B cell (primary cell): Measurements from ENCODE around the gene GAK. TPM values are rescaled to one million over a fixed set of nuclear protein-coding genes. Genes with fewer than 3 reads are reported as not detected.

Experiments
- ATAC-seq: fragments of 200-7000 bp; cut with Tn5 transposase; one replicate; pipeline ENCODE4 v1.10.0; 2021; ENCODE audit warnings: low read depth, mild to moderate bottlenecking, moderate number of reproducible peaks, moderate library complexity
- CTCF ChIA-PET: fragments of 350-600 bp; sonication (Branson Sonifier 250); formaldehyde crosslinking; loops from one replicate; lab custom pipeline; 2021; ENCODE audit warnings: antibody characterized with exemption, inconsistent platforms; lab: Charles Lee
- POLR2A ChIA-PET: fragments of 350-600 bp; sonication (Branson Sonifier 250); formaldehyde crosslinking; loops from one replicate; lab custom pipeline; 2021; ENCODE audit warnings: antibody characterized with exemption; lab: Charles Lee
- DNase-seq: peaks from one replicate; pipeline ENCODE4 v3.0.0; 2013
- H2AFZ ChIP-seq: 2 replicates; pipeline ENCODE4 v1.6.1; 2012; ENCODE audit warnings: mild to moderate bottlenecking, low read depth, low read length; ENCODE audit not compliant: insufficient read depth, poor library complexity, severe bottlenecking
- H3K27ac ChIP-seq, 2 donors: 1 replicate in 1 of 2; 2 replicates in 1 of 2; pipeline ENCODE4 v1.5.1; 2012 to 2013; ENCODE audit warnings: low read length in 2 of 2, mild to moderate bottlenecking in 2 of 2, moderate library complexity in 1 of 2
- H3K27me3 ChIP-seq, 4 experiments: fragments of 200-600 bp in 1 of 4; sonication (generic) in 1 of 4; replicated peaks in 1 of 4; 1 replicate in 2 of 4; 2 replicates in 2 of 4; pipeline versions ENCODE4 v1.6.1 to v1.7.0; 2013 to 2016; ENCODE audit warnings: low read length in 3 of 4, mild to moderate bottlenecking in 2 of 4, mixed read lengths in 1 of 4, moderate library complexity in 1 of 4; ENCODE audit not compliant: insufficient read depth in 4 of 4, control insufficient read depth in 3 of 4; ENCODE audit errors: control extremely low read depth in 1 of 4
- H3K36me3 ChIP-seq, 2 experiments: replicated peaks in 1 of 2; 1 replicate in 1 of 2; 2 replicates in 1 of 2; pipeline versions ENCODE4 v1.6.1 to v1.7.1; 2013; ENCODE audit warnings: low read length in 1 of 2; ENCODE audit not compliant: insufficient read depth in 2 of 2, control insufficient read depth in 1 of 2; ENCODE audit errors: control extremely low read depth in 1 of 2, extremely low read depth in 1 of 2
- H3K4me1 ChIP-seq, 2 donors: fragments of 200-600 bp in 1 of 2; sonication (generic) in 1 of 2; 1 replicate in 1 of 2; 2 replicates in 1 of 2; pipeline versions ENCODE4 v1.5.1 to v1.6.1; 2013 to 2017; ENCODE audit warnings: low read length in 2 of 2; ENCODE audit not compliant: control insufficient read depth in 2 of 2, insufficient read depth in 2 of 2
- H3K4me2 ChIP-seq: replicated peaks from 2 replicates; pipeline ENCODE3; 2012; ENCODE audit warnings: mild to moderate bottlenecking, low read depth, low read length; ENCODE audit not compliant: poor library complexity, severe bottlenecking
- H3K4me3 ChIP-seq, 5 experiments: fragments of 200-600 bp in 1 of 5; sonication (generic) in 1 of 5; 1 replicate in 3 of 5; 2 replicates in 2 of 5; pipeline versions ENCODE4 v1.5.1 to v1.7.0; 2011 to 2016; ENCODE audit warnings: low read length in 4 of 5, mild to moderate bottlenecking in 4 of 5, low read depth in 2 of 5, control low read depth in 1 of 5, moderate library complexity in 1 of 5; ENCODE audit not compliant: insufficient read depth in 1 of 5; ENCODE audit errors: control extremely low read depth in 1 of 5, extremely low read depth in 1 of 5
- H3K79me2 ChIP-seq: fragments of 200-600 bp; sonication (generic); one replicate; pipeline ENCODE4 v1.6.0; 2016; ENCODE audit warnings: low read length; ENCODE audit not compliant: control insufficient read depth, insufficient read depth
- H3K9ac ChIP-seq: fragments of 200-600 bp; sonication (generic); 2 replicates; pipeline ENCODE4 v1.6.1; 2017; ENCODE audit warnings: mild to moderate bottlenecking, low read length, moderate library complexity
- H3K9me3 ChIP-seq, 3 donors: one replicate each; pipeline versions ENCODE4 v1.6.1 to v1.7.1; 2013; ENCODE audit warnings: low read length in 2 of 3; ENCODE audit not compliant: control insufficient read depth in 2 of 3, insufficient read depth in 1 of 3; ENCODE audit errors: control extremely low read depth in 1 of 3
- H4K20me1 ChIP-seq: 2 replicates; pipeline ENCODE4 v1.6.0; 2012; ENCODE audit warnings: mild to moderate bottlenecking, low read length; ENCODE audit not compliant: insufficient read depth, control insufficient read depth, poor library complexity, severe bottlenecking
- H3K27ac Mint-ChIP-seq: one replicate; pipeline ENCODE4 v1.8.0; 2021; ENCODE audit warnings: mixed read lengths
- H3K27me3 Mint-ChIP-seq: one replicate; pipeline ENCODE4 v1.8.0; 2021; ENCODE audit warnings: mixed read lengths
- H3K4me1 Mint-ChIP-seq: one replicate; pipeline ENCODE4 v1.8.0; 2021; ENCODE audit warnings: mixed read lengths
- H3K4me3 Mint-ChIP-seq: one replicate; pipeline ENCODE4 v1.8.0; 2021; ENCODE audit warnings: mixed read lengths
- H3K9me3 Mint-ChIP-seq: one replicate; pipeline ENCODE4 v1.8.0; 2022; ENCODE audit warnings: mixed read lengths; ENCODE audit not compliant: insufficient read depth
- EZH2 ChIP-seq: IDR thresholded peaks from 2 replicates; pipeline ENCODE4 v1.6.1; 2012; ENCODE audit warnings: borderline replicate concordance, low read depth, mild to moderate bottlenecking, moderate library complexity, low read length; ENCODE audit not compliant: insufficient read depth, poor library complexity, severe bottlenecking
- WGBS: methylation state at CpG from one replicate; pipeline ENCODE4 v1.1.5; 2013; ENCODE audit warnings: missing lambda C conversion rate; ENCODE audit not compliant: insufficient coverage; 5-methylcytosine and 5-hydroxymethylcytosine counted together
- intact Hi-C: fragments of 100-400 bp; cut with micrococcal nuclease; formaldehyde crosslinking; loops from one replicate; pipeline ENCODE4 v1.10.0; 2022
- polyA plus RNA-seq: library from polyadenylated mRNA; depleted of rRNA; stranded (reverse); fragments of >200 nt; gene quantifications from 2 replicates; pipeline ENCODE4 v1.2.3, GENCODE V29; 2012
- total RNA-seq, 2 donors: library from RNA; stranded (reverse); fragments of 120-200 nt in 1 of 2; gene quantifications; 1 replicate in 1 of 2; 2 replicates in 1 of 2; pipeline versions ENCODE4 v1.2.3 to v1.2.4, GENCODE V29; 2013 to 2022
- TF ChIP-seq, protein P1 (sequence below): fragments of 200-600 bp; IDR thresholded peaks from one replicate; pipeline ENCODE4 v1.8.0; 2022; ENCODE audit warnings: antibody characterized with exemption, mild to moderate bottlenecking

GAK gene
- total and polyA plus RNA-seq, 2 donors (not counting 1 experiment from before 2014, with no cell fraction given) = 113 to 283 TPM

DNA sequence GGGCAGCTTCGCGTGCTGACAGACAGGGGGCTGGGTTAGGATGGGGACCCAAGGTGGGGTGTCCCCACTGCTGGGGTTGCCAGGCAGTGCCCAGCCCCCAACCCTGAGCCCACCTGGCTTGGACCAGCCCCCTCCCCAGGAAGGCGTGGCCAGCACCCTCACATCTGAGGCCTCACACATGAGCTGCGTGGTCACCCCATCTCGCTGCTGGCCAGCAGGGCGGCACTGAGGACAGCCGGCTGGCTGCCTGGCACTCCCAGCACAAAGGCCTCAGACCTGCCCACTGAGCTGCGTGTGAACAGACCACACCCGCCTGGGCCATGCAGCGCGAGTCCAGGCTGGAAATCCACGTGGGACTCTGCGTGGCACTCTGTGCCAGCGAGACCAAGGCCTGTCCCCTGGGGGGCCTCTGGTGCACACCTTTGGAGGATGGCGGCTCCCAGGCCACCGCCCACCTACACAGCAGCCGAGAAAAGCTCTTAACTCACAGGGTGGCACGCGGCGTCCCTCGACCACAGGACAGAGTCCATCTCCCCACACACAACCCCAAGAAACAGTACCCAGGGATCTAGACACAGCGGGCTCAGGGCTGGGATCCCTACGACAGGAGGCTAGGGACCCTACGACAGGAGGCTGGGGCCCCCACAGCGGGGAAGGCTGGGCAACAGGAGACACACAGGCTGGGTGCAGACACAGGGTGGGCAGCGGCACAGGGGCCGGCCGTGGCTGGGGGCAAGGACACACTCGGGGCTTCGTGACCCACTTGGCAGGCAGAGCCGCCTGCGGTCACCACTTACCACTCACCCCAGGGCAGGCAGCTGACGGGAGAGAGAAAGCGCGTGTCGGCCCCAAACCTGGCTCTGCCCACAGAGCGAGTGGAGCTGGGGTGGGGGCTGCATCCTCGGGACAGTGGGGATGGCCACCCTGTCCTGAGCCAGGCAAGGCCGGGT is 31.4 kb upstream of the GAK start:
- Histone ChIP-seq H3K4me1 (peaks cover 4 to 10% of the 10 kb centered on the region in 2 donors), H3K27ac (no peak overlapping the region), H3K4me2 (no peak overlapping the region), H3K79me2 (no peaks in the 10 kb centered on the region), H4K20me1 (peaks cover 26% of the 10 kb centered on the region), H3K36me3 (peaks cover 0 to 6% of the 10 kb centered on the region in 2 experiments), H3K9me3 (no peaks in the 10 kb centered on the region), H3K27me3 (peaks cover 0 to 4% (median under 1%) of the 10 kb centered on the region in 4 experiments), H3K9ac (no peak overlapping the region), H2AFZ (no peak overlapping the region), H3K4me3 (no peak overlapping the region)
- Mint-ChIP-seq H3K4me3 (no peak overlapping the region), H3K9me3 (no peaks in the 10 kb centered on the region), H3K27me3 (no peaks in the 10 kb centered on the region), H3K4me1 (peaks cover 1% of the 10 kb centered on the region), H3K27ac (no peak overlapping the region)
- ATAC-seq (no peak), DNase-seq (no peak)
- no peak for TF ChIP-seq EZH2
- TF ChIP-seq, protein P1, sequence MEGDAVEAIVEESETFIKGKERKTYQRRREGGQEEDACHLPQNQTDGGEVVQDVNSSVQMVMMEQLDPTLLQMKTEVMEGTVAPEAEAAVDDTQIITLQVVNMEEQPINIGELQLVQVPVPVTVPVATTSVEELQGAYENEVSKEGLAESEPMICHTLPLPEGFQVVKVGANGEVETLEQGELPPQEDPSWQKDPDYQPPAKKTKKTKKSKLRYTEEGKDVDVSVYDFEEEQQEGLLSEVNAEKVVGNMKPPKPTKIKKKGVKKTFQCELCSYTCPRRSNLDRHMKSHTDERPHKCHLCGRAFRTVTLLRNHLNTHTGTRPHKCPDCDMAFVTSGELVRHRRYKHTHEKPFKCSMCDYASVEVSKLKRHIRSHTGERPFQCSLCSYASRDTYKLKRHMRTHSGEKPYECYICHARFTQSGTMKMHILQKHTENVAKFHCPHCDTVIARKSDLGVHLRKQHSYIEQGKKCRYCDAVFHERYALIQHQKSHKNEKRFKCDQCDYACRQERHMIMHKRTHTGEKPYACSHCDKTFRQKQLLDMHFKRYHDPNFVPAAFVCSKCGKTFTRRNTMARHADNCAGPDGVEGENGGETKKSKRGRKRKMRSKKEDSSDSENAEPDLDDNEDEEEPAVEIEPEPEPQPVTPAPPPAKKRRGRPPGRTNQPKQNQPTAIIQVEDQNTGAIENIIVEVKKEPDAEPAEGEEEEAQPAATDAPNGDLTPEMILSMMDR = no peak
- 96% methylated on average over 37 of the region's 39 CpGs for WGBS
- intact Hi-C loops = no loop called here
- CTCF ChIA-PET = no interaction called here
- POLR2A ChIA-PET = no interaction called here
